Keratinocyte (primary cell): ENCODE results near the gene MTCL1. TPM values are rescaled to one million over a fixed set of nuclear protein-coding genes. Genes with fewer than 3 reads are reported as not detected.

Source experiments
- DNase-seq: peaks from one replicate; pipeline ENCODE4 v3.0.0-alpha.2; 2011; ENCODE audit warnings: low read depth, missing footprints, low spot score
- FAIRE-seq: peaks from 2 replicates; lab custom pipeline; 2011; peaks lifted over from hg19 to GRCh38; lab: Jason Lieb, UNC
- H2AFZ ChIP-seq: 2 replicates; pipeline ENCODE4 v1.6.0; 2012; ENCODE audit warnings: low read length, control low read depth, inconsistent platforms; ENCODE audit not compliant: control insufficient read depth
- H3K27ac ChIP-seq: 2 replicates; pipeline ENCODE4 v1.5.1; 2011; ENCODE audit warnings: low read length; ENCODE audit not compliant: control insufficient read depth, insufficient read depth
- H3K27me3 ChIP-seq: 3 replicates; pipeline ENCODE4 v1.6.0; 2011; ENCODE audit warnings: low read length; ENCODE audit not compliant: control insufficient read depth, insufficient read depth; ENCODE audit errors: extremely low read depth
- H3K36me3 ChIP-seq, 2 experiments: 2 replicates in 1 of 2; 3 replicates in 1 of 2; pipeline ENCODE4 v1.5.1; 2011; ENCODE audit warnings: low read length in 2 of 2, mild to moderate bottlenecking in 1 of 2; ENCODE audit not compliant: control insufficient read depth in 2 of 2, insufficient read depth in 2 of 2; ENCODE audit errors: extremely low read depth in 1 of 2
- H3K4me1 ChIP-seq: 3 replicates; pipeline ENCODE4 v1.5.1; 2011; ENCODE audit warnings: low read length; ENCODE audit not compliant: control insufficient read depth, insufficient read depth; ENCODE audit errors: extremely low read depth
- H3K4me2 ChIP-seq: 3 replicates; pipeline ENCODE4 v1.6.0; 2011; ENCODE audit warnings: low read depth, low read length; ENCODE audit not compliant: control insufficient read depth, insufficient read depth; ENCODE audit errors: extremely low read depth
- H3K4me3 ChIP-seq, 3 experiments: fragments of 200-600 bp in 1 of 3; sonication (generic) in 1 of 3; 2 replicates in 2 of 3; 3 replicates in 1 of 3; pipeline ENCODE4 v1.5.1; 2011 to 2016; ENCODE audit warnings: low read length in 3 of 3, mild to moderate bottlenecking in 3 of 3, control low read depth in 2 of 3, inconsistent platforms in 1 of 3, low read depth in 1 of 3, mixed read lengths in 1 of 3, mixed run types in 1 of 3, moderate library complexity in 1 of 3; ENCODE audit not compliant: control insufficient read depth in 2 of 3, insufficient read depth in 2 of 3; ENCODE audit errors: extremely low read depth in 1 of 3
- H3K79me2 ChIP-seq: 2 replicates; pipeline ENCODE4 v1.6.0; 2012; ENCODE audit warnings: low read length; ENCODE audit not compliant: control insufficient read depth, insufficient read depth
- H3K9ac ChIP-seq: 3 replicates; pipeline ENCODE4 v1.6.0; 2011; ENCODE audit warnings: low read length; ENCODE audit not compliant: control insufficient read depth, insufficient read depth; ENCODE audit errors: extremely low read depth
- H3K9me1 ChIP-seq: 3 replicates; pipeline ENCODE4 v1.6.0; 2011; ENCODE audit warnings: low read length; ENCODE audit not compliant: control insufficient read depth, insufficient read depth; ENCODE audit errors: extremely low read depth
- H3K9me3 ChIP-seq: 2 replicates; pipeline ENCODE4 v1.5.1; 2012; ENCODE audit warnings: low read depth, low read length; ENCODE audit not compliant: control insufficient read depth
- H4K20me1 ChIP-seq: 3 replicates; pipeline ENCODE4 v1.6.0; 2011; ENCODE audit warnings: low read length; ENCODE audit not compliant: control insufficient read depth, insufficient read depth; ENCODE audit errors: extremely low read depth
- EZH2 ChIP-seq: IDR thresholded peaks from one replicate; pipeline ENCODE4 v1.6.1; 2012; ENCODE audit warnings: inconsistent platforms, mild to moderate bottlenecking, low read length, moderate library complexity
- dilution Hi-C: fragments of 300-500 bp; cut with MboI; formaldehyde crosslinking; loops from one replicate; pipeline ENCODE4 v1.7.0; 2020; ENCODE audit warnings: low sequenced_read_pairs; ENCODE audit not compliant: extremely low pct_ligation_motif_present
- polyA plus RNA-seq, 5 experiments: library from polyadenylated mRNA; depleted of rRNA in 3 of 5; stranded (reverse) in 3 of 5; stranded (forward) in 1 of 5; unstranded in 1 of 5; fragments of >200 nt; gene quantifications; 1 replicate in 1 of 5; 2 replicates in 3 of 5; 3 replicates in 1 of 5; pipeline versions ENCODE4 v1.2.1 to v1.2.3, GENCODE V29; 2011 to 2012; ENCODE audit warnings: missing spikeins in 2 of 5, low read depth in 1 of 5, low replicate concordance in 1 of 5
- TF ChIP-seq, protein P1 (sequence below), 3 experiments: IDR thresholded peaks in 1 of 3; conservative IDR thresholded peaks in 1 of 3; optimal IDR thresholded peaks in 1 of 3; 2 replicates in 2 of 3; 3 replicates in 1 of 3; pipeline versions ENCODE3 to v1.5.1; 2011; ENCODE audit warnings: low read length in 3 of 3, mild to moderate bottlenecking in 3 of 3, moderate library complexity in 2 of 3, control low read depth in 1 of 3, inconsistent platforms in 1 of 3; ENCODE audit not compliant: insufficient read depth in 2 of 3; ENCODE audit errors: extremely low read depth in 1 of 3

MTCL1 gene
- polyA plus RNA-seq, 1 donor (not counting 4 experiments of a cell fraction or from before 2014, with no cell fraction given): 15.4 TPM

DNA sequence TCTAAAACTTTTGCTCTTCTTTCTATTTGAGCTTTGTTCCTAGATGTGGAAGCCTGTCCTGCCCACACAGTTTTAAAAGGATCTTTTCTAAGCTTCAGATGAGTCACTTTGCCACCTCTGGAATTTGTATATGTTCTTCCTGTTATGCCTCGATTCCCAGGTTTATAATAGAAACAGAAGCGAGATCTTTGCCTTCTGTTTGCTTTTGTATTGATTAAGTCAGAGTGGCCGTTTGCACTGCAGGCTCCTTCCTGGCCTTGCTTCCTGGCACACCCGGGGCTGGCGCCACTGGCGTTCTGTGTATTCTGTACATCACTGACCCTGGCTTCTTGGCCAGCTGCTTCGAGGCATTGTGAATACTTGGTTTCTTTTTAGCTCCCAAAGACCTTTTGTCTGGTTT, 91.8 kb downstream of the MTCL1 start:
- no peak for DNase-seq
- Histone ChIP-seq H4K20me1 (no peaks in the 10 kb centered on the region), H3K9ac (no peak overlapping the region), H3K27me3 (no peaks in the 10 kb centered on the region), H2AFZ (no peak overlapping the region), H3K4me2 (peak overlapping the region; percentile 17), H3K9me3 (no peaks in the 10 kb centered on the region), H3K4me1 (peaks cover 55% of the 10 kb centered on the region), H3K4me3 (no peak overlapping the region), H3K36me3 (peaks cover 6 to 35% of the 10 kb centered on the region in 2 experiments), H3K27ac (no peak overlapping the region), H3K9me1 (peaks cover 3% of the 10 kb centered on the region), H3K79me2 (no peaks in the 10 kb centered on the region)
- dilution Hi-C loops: no loop called here
- no peak for FAIRE-seq
- TF ChIP-seq, protein P1, sequence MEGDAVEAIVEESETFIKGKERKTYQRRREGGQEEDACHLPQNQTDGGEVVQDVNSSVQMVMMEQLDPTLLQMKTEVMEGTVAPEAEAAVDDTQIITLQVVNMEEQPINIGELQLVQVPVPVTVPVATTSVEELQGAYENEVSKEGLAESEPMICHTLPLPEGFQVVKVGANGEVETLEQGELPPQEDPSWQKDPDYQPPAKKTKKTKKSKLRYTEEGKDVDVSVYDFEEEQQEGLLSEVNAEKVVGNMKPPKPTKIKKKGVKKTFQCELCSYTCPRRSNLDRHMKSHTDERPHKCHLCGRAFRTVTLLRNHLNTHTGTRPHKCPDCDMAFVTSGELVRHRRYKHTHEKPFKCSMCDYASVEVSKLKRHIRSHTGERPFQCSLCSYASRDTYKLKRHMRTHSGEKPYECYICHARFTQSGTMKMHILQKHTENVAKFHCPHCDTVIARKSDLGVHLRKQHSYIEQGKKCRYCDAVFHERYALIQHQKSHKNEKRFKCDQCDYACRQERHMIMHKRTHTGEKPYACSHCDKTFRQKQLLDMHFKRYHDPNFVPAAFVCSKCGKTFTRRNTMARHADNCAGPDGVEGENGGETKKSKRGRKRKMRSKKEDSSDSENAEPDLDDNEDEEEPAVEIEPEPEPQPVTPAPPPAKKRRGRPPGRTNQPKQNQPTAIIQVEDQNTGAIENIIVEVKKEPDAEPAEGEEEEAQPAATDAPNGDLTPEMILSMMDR (optimal IDR thresholded peaks at IDR 0.05 in 1 of 3, IDR thresholded peaks at IDR 0.05 in 1 of 3, conservative IDR thresholded peaks at IDR 0.05 in 1 of 3; ENCODE audit: extremely low read depth in 1 of 3, insufficient read depth in 2 of 3, low read length in 3 of 3): no peak
- no peak for TF ChIP-seq EZH2

DNA sequence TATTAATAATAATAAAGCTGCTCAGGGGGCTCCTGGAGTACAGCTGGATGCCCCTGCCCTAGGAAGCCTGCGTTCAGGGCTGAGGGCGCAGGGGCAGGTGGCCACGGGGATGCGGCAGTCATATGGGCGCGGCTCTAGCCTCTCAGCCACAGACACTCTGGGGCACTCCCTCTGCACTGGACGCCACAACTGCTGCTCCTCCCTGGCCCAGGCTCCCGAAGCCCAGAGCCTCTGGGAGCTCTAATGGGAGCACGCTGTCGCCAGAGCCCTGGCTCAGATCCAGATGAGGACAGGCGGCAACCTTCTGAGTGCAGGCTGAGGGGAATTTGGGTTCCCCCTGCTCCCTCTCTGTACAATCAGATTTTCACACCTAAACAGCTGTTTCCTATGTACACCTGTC, 93.6 kb downstream of the MTCL1 start:
- Histone ChIP-seq H3K27ac (no peak overlapping the region), H3K79me2 (no peaks in the 10 kb centered on the region), H2AFZ (no peak overlapping the region), H3K4me3 (no peak overlapping the region), H4K20me1 (no peaks in the 10 kb centered on the region), H3K4me1 (peaks cover 55% of the 10 kb centered on the region), H3K9me1 (peaks cover 3% of the 10 kb centered on the region), H3K4me2 (no peak overlapping the region), H3K9me3 (no peaks in the 10 kb centered on the region), H3K9ac (no peak overlapping the region), H3K36me3 (peaks cover 5 to 35% of the 10 kb centered on the region in 2 experiments), H3K27me3 (no peaks in the 10 kb centered on the region)
- TF ChIP-seq, protein P1 (optimal IDR thresholded peaks at IDR 0.05 in 1 of 3, IDR thresholded peaks at IDR 0.05 in 1 of 3, conservative IDR thresholded peaks at IDR 0.05 in 1 of 3; ENCODE audit: extremely low read depth in 1 of 3, insufficient read depth in 2 of 3, low read length in 3 of 3): no peak
- TF ChIP-seq EZH2: no peak
- no peak for FAIRE-seq
- dilution Hi-C loops: no loop called here
- no peak for DNase-seq
